MM.1S (cell line): ENCODE results near the gene LINC01488.

Experiments
- DNase-seq: peaks from one replicate; pipeline ENCODE4 v3.0.0-alpha.2; 2015
- H2AFZ ChIP-seq: fragments of 300-600 bp; sonication (generic); 2 replicates; pipeline ENCODE4 v1.6.0; 2016; ENCODE audit warnings: antibody characterized with exemption, low read length
- H3F3A ChIP-seq: fragments of 300-600 bp; sonication (generic); 2 replicates; pipeline ENCODE4 v1.6.1; 2016; ENCODE audit warnings: mild to moderate bottlenecking, antibody characterized with exemption, low read length, moderate library complexity, mixed read lengths; ENCODE audit not compliant: insufficient read depth
- H3K27ac ChIP-seq: fragments of 300-600 bp; sonication (generic); 2 replicates; pipeline ENCODE4 v1.5.1; 2016; ENCODE audit warnings: mild to moderate bottlenecking, low read length
- H3K27me3 ChIP-seq: fragments of 300-600 bp; sonication (generic); replicated peaks from 2 replicates; pipeline ENCODE4 v1.6.0; 2016; ENCODE audit warnings: low read length; ENCODE audit not compliant: insufficient read depth
- H3K36me3 ChIP-seq: fragments of 300-600 bp; sonication (generic); replicated peaks from 2 replicates; pipeline ENCODE4 v1.6.1; 2016; ENCODE audit warnings: mild to moderate bottlenecking, low read length, mixed read lengths; ENCODE audit not compliant: insufficient read depth
- H3K4me1 ChIP-seq: fragments of 300-600 bp; sonication (generic); 2 replicates; pipeline ENCODE4 v1.6.1; 2016; ENCODE audit warnings: low read length, mixed read lengths
- H3K4me2 ChIP-seq: fragments of 300-600 bp; sonication (generic); 2 replicates; pipeline ENCODE4 v1.6.0; 2016; ENCODE audit warnings: low read depth, low read length
- H3K4me3 ChIP-seq: fragments of 300-600 bp; sonication (generic); 2 replicates; pipeline ENCODE4 v1.5.1; 2016; ENCODE audit warnings: low read length, mixed read lengths
- H3K79me2 ChIP-seq: fragments of 300-600 bp; sonication (generic); 2 replicates; pipeline ENCODE4 v1.6.1; 2016; ENCODE audit warnings: mixed run types, low read length, mixed read lengths
- H3K9ac ChIP-seq: fragments of 300-600 bp; sonication (generic); 2 replicates; pipeline ENCODE4 v1.6.1; 2016; ENCODE audit warnings: low read length, mixed read lengths
- H3K9me2 ChIP-seq: fragments of 300-600 bp; sonication (generic); replicated peaks from 2 replicates; pipeline ENCODE4 v1.6.1; 2016; ENCODE audit warnings: mild to moderate bottlenecking, low read length, mixed read lengths; ENCODE audit not compliant: insufficient read depth
- H3K9me3 ChIP-seq: fragments of 300-600 bp; sonication (generic); replicated peaks from 2 replicates; pipeline ENCODE4 v1.6.1; 2016; ENCODE audit warnings: mild to moderate bottlenecking, low read length, mixed read lengths; ENCODE audit not compliant: insufficient read depth
- H4K20me1 ChIP-seq: fragments of 300-600 bp; sonication (generic); 2 replicates; pipeline ENCODE4 v1.6.1; 2016; ENCODE audit warnings: mild to moderate bottlenecking, low read length, moderate library complexity, mixed read lengths; ENCODE audit not compliant: insufficient read depth
- CTCF ChIP-seq: fragments of 300-600 bp; sonication (generic); IDR thresholded peaks from 2 replicates; pipeline ENCODE4 v1.5.1; 2016; ENCODE audit warnings: antibody characterized with exemption, low read length, mixed read lengths
- EZH2 ChIP-seq: fragments of 300-600 bp; sonication (generic); optimal IDR thresholded peaks from 2 replicates; pipeline ENCODE3; 2017; ENCODE audit warnings: low read depth, mild to moderate bottlenecking, antibody characterized with exemption, low read length, mixed read lengths
- EZH2phosphoT487 ChIP-seq: fragments of 300-600 bp; sonication (generic); IDR thresholded peaks from 2 replicates; pipeline ENCODE4 v1.6.1; 2018; ENCODE audit warnings: antibody characterized with exemption, low read length

Gene LINC01488

GRCh38 chr11:69454018-69454417 is 27.4 kb upstream of the LINC01488 start:
- H3K4me3 ChIP-seq = no peak overlapping the region
- H4K20me1 ChIP-seq = no peaks in the 10 kb centered on the region
- TF ChIP-seq EZH2phosphoT487 (no peak), CTCF (no peak), EZH2 (no peak)
- H3K27me3 ChIP-seq = peaks cover 37% of the 10 kb centered on the region
- DNase-seq = no peak
- H3K9ac ChIP-seq = no peak overlapping the region
- no peaks in the 10 kb centered on the region for H3K79me2 ChIP-seq
- no peaks in the 10 kb centered on the region for H3K9me3 ChIP-seq
- no peak overlapping the region for H2AFZ ChIP-seq
- no peaks in the 10 kb centered on the region for H3K36me3 ChIP-seq
- no peak overlapping the region for H3K4me2 ChIP-seq
- no peaks in the 10 kb centered on the region for H3K9me2 ChIP-seq
- H3K4me1 ChIP-seq = no peaks in the 10 kb centered on the region
- H3K27ac ChIP-seq = no peak overlapping the region
- H3F3A ChIP-seq = no peaks in the 10 kb centered on the region

DNA sequence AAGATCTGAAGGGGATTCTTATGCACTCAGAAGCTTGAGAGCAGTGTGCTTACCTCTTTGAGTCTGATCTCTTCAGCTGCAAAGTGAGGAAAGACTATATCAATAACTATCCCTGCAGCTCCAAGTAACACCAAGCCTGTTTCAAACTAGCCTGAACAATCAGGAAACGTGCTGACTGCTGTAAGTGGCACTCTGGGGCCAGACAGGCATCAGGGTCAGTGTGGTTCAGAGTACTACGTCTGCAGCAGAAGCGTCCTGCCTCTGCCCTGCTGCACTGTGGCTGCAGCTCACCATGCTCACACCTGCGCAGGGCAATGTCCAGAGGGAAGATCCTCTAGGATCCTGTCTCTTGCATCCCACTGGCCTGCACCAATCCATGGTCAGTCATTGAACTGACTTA is 25.5 kb upstream of the LINC01488 start:
- Histone ChIP-seq H3K9me2 (no peaks in the 10 kb centered on the region), H2AFZ (no peak overlapping the region), H3K79me2 (no peaks in the 10 kb centered on the region), H3K27me3 (peaks cover 24% of the 10 kb centered on the region), H3K36me3 (no peaks in the 10 kb centered on the region), H3K4me1 (no peaks in the 10 kb centered on the region), H4K20me1 (no peaks in the 10 kb centered on the region), H3K4me2 (no peak overlapping the region), H3F3A (no peaks in the 10 kb centered on the region), H3K9ac (no peak overlapping the region), H3K27ac (no peak overlapping the region), H3K4me3 (no peak overlapping the region), H3K9me3 (no peaks in the 10 kb centered on the region)
- DNase-seq = no peak
- no peak for TF ChIP-seq EZH2phosphoT487
- no peak for TF ChIP-seq CTCF
- no peak for TF ChIP-seq EZH2

DNA sequence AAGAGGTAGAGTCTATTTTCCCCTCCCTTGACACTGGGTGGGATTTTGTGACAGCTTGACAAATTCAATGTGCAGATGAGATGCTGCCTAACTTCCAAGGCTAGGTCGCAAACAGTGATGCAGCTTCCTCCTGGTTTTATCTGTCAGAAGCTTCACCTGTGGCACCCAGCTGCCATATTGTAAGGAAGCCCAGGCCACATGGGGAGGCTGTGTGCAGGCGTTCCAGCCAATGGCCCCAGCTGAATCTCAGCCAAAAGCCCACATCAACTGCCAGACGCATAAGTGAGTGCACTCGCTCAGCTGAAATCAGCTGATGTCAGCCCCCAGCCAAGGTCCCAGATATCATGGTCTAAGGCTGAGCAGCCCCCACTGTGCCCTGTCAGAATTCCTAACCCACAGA is 24.8 kb upstream of the LINC01488 start:
- H3K9ac ChIP-seq = no peak overlapping the region
- no peaks in the 10 kb centered on the region for H4K20me1 ChIP-seq
- no peak overlapping the region for H2AFZ ChIP-seq
- H3K36me3 ChIP-seq = no peaks in the 10 kb centered on the region
- TF ChIP-seq CTCF = no peak
- H3K27ac ChIP-seq = no peak overlapping the region
- H3K9me2 ChIP-seq = no peaks in the 10 kb centered on the region
- H3K9me3 ChIP-seq = no peaks in the 10 kb centered on the region
- H3K79me2 ChIP-seq = no peaks in the 10 kb centered on the region
- H3K27me3 ChIP-seq = peaks cover 21% of the 10 kb centered on the region; the same call in 1 of the 2 replicates
- H3F3A ChIP-seq = no peaks in the 10 kb centered on the region
- DNase-seq = no peak
- H3K4me3 ChIP-seq = no peak overlapping the region
- no peak overlapping the region for H3K4me2 ChIP-seq
- no peaks in the 10 kb centered on the region for H3K4me1 ChIP-seq
